HepG2 (cell line): ENCODE results near the gene COPS6. TPM values are rescaled to one million over a fixed set of nuclear protein-coding genes. Genes with fewer than 3 reads are reported as not detected.

Experiments
- BCL6 ChIP-seq: IDR thresholded peaks from 2 replicates; pipeline ENCODE4 v1.6.1; 2016; ENCODE audit warnings: missing genetic modification reagents, missing compliant biosample characterization
- HOXD1 ChIP-seq: sonication (generic); formaldehyde crosslinking; IDR thresholded peaks from 2 replicates; pipeline ENCODE4 v1.5.0; 2020; ENCODE audit warnings: missing genetic modification reagents
- NBN ChIP-seq: fragments of 450-650 bp; conservative IDR thresholded peaks from 2 replicates; pipeline ENCODE4 v1.6.1; 2017
- NCOA2 ChIP-seq: sonication (generic); formaldehyde crosslinking; IDR thresholded peaks from 2 replicates; pipeline ENCODE4 v1.8.0; 2022; ENCODE audit warnings: inconsistent platforms
- PHF21A ChIP-seq: sonication (generic); formaldehyde crosslinking; IDR thresholded peaks from 2 replicates; pipeline ENCODE4 v1.5.0; 2020; ENCODE audit warnings: mild to moderate bottlenecking, missing genetic modification reagents
- RBFOX2 ChIP-seq: fragments of 200-400 bp; formaldehyde crosslinking; IDR thresholded peaks from 2 replicates; pipeline ENCODE4 v1.6.1; 2017; ENCODE audit warnings: low read depth, mild to moderate bottlenecking, low read length
- SALL1 ChIP-seq: sonication (generic); formaldehyde crosslinking; IDR thresholded peaks from 2 replicates; pipeline ENCODE4 v1.8.0; 2022; ENCODE audit warnings: mild to moderate bottlenecking, missing genetic modification reagents
- TAF1 ChIP-seq: sonication (generic); formaldehyde crosslinking; IDR thresholded peaks from 2 replicates; pipeline ENCODE4 v1.4.0; 2020; ENCODE audit warnings: missing genetic modification reagents
- TCF12 ChIP-seq, 2 experiments: fragments of 450-650 bp in 1 of 2; sonication (generic) in 1 of 2; formaldehyde crosslinking in 1 of 2; IDR thresholded peaks; 2 replicates each; pipeline versions ENCODE4 v1.6.1 to v1.8.0; 2017 to 2022; ENCODE audit warnings: antibody characterized with exemption in 1 of 2, mild to moderate bottlenecking in 1 of 2, missing genetic modification reagents in 1 of 2, moderate library complexity in 1 of 2
- ZBTB42 ChIP-seq: sonication (generic); formaldehyde crosslinking; IDR thresholded peaks from 2 replicates; pipeline ENCODE4 v1.5.0; 2020; ENCODE audit warnings: mild to moderate bottlenecking, missing genetic modification reagents
- ZMAT3 ChIP-seq: sonication (generic); formaldehyde crosslinking; conservative IDR thresholded peaks from 2 replicates; pipeline ENCODE4 v1.7.0; 2021; ENCODE audit warnings: missing genetic modification reagents
- ZNF652 ChIP-seq: IDR thresholded peaks from 2 replicates; pipeline ENCODE4 v1.6.1; 2016; ENCODE audit warnings: low read depth, borderline replicate concordance
- ZNF747 ChIP-seq: sonication (generic); formaldehyde crosslinking; IDR thresholded peaks from 2 replicates; pipeline ENCODE4 v1.8.1; 2023; ENCODE audit warnings: missing genetic modification reagents, mild to moderate bottlenecking, borderline replicate concordance
- polyA plus RNA-seq, 8 experiments: library from polyadenylated mRNA; depleted of rRNA in 3 of 8; stranded (reverse) in 7 of 8; unstranded in 1 of 8; fragments of >200 nt; fragmentation: Illumina TruSeq in 4 of 8; extraction: Trizol in 4 of 8; gene quantifications; 2 replicates each; pipeline versions ENCODE4 v1.2.1 to v1.2.3, GENCODE V29; 2011 to 2016; ENCODE audit warnings: low read depth in 4 of 8, missing spikeins in 1 of 8, mixed read lengths in 1 of 8; ENCODE audit not compliant: insufficient read depth in 1 of 8
- total RNA-seq, 5 experiments: library from RNA; depleted of rRNA; stranded (reverse); fragments of >200 nt; fragmentation: Illumina TruSeq; extraction: Trizol; gene quantifications; 2 replicates each; pipeline ENCODE4 v1.2.3, GENCODE V29; 2016; ENCODE audit warnings: low read depth in 1 of 5
- TF ChIP-seq, protein P1 (sequence below): sonication (generic); formaldehyde crosslinking; IDR thresholded peaks from 2 replicates; pipeline ENCODE4 v1.9.0; 2021; ENCODE audit warnings: mild to moderate bottlenecking, missing genetic modification reagents
- TF ChIP-seq, protein P2 (sequence below): sonication (generic); formaldehyde crosslinking; IDR thresholded peaks from 2 replicates; pipeline ENCODE4 v1.5.1; 2020; ENCODE audit warnings: missing genetic modification reagents, mild to moderate bottlenecking, borderline replicate concordance
- TF ChIP-seq, protein P3 (sequence below): sonication (generic); formaldehyde crosslinking; IDR thresholded peaks from 2 replicates; pipeline ENCODE4 v1.4.0; 2020; ENCODE audit warnings: missing genetic modification reagents
- TF ChIP-seq, protein P4 (sequence below): sonication (generic); IDR thresholded peaks from 2 replicates; pipeline ENCODE4 v1.6.1; 2016; ENCODE audit warnings: low read depth, borderline replicate concordance
- TF ChIP-seq, protein P5 (sequence below): IDR thresholded peaks from 2 replicates; pipeline ENCODE4 v1.6.1; 2016; ENCODE audit warnings: mild to moderate bottlenecking

The COPS6 gene
- total and polyA plus RNA-seq, 2 of the 13 experiments (the other 11 are each of a cell fraction or from before 2014, with no cell fraction given): 33.4 to 117 TPM

DNA sequence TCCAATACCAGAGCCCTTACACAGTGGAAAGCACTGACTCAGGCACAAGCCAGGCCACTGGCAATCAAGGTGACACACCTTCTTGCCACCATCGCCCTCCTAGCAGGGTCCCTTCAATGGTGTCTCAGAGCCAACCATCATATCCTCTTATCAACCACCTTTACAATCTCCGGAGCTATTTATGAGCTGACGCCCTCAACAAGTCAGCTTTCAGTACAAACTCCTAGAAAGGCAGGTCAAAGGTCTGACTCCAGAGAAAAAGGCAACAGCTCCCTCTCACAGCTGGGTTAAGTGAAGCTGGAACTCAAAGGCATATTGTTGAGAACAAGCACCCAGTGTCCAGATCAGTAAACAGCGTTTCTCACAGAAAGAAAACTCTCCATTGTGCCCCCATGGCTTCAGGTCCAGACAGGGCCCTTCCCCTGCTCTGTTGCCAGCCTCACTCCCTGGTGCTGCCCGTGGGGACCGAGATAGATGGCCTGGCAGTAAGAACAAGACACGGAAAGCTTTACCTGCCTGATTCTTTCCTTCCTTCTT lies 9.7 kb upstream of the COPS6 start (continued):
- TF ChIP-seq ZBTB42 (no peak), TAF1 (peak; percentile 41; the same call in 1 of the 2 replicates), SALL1 (CRISPR knock-in tag) (peak; percentile 53), ZNF652 (CRISPR knock-in tag) (peak; percentile 35; the same call in 1 of the 2 replicates), NBN (no peak), HOXD1 (CRISPR knock-in tag) (no peak), ZNF747 (CRISPR knock-in tag) (no peak), BCL6 (CRISPR knock-in tag) (peak; percentile 99), PHF21A (CRISPR knock-in tag) (peak; percentile 77), ZMAT3 (no peak), TCF12 (IDR thresholded peaks at IDR 0.05) (no peak), TCF12 (CRISPR knock-in tag; IDR thresholded peaks at IDR 0.05) (no peak), NCOA2 (CRISPR knock-in tag) (peak; percentile 67), RBFOX2 (peak; percentile 74)
- TF ChIP-seq, protein P1, sequence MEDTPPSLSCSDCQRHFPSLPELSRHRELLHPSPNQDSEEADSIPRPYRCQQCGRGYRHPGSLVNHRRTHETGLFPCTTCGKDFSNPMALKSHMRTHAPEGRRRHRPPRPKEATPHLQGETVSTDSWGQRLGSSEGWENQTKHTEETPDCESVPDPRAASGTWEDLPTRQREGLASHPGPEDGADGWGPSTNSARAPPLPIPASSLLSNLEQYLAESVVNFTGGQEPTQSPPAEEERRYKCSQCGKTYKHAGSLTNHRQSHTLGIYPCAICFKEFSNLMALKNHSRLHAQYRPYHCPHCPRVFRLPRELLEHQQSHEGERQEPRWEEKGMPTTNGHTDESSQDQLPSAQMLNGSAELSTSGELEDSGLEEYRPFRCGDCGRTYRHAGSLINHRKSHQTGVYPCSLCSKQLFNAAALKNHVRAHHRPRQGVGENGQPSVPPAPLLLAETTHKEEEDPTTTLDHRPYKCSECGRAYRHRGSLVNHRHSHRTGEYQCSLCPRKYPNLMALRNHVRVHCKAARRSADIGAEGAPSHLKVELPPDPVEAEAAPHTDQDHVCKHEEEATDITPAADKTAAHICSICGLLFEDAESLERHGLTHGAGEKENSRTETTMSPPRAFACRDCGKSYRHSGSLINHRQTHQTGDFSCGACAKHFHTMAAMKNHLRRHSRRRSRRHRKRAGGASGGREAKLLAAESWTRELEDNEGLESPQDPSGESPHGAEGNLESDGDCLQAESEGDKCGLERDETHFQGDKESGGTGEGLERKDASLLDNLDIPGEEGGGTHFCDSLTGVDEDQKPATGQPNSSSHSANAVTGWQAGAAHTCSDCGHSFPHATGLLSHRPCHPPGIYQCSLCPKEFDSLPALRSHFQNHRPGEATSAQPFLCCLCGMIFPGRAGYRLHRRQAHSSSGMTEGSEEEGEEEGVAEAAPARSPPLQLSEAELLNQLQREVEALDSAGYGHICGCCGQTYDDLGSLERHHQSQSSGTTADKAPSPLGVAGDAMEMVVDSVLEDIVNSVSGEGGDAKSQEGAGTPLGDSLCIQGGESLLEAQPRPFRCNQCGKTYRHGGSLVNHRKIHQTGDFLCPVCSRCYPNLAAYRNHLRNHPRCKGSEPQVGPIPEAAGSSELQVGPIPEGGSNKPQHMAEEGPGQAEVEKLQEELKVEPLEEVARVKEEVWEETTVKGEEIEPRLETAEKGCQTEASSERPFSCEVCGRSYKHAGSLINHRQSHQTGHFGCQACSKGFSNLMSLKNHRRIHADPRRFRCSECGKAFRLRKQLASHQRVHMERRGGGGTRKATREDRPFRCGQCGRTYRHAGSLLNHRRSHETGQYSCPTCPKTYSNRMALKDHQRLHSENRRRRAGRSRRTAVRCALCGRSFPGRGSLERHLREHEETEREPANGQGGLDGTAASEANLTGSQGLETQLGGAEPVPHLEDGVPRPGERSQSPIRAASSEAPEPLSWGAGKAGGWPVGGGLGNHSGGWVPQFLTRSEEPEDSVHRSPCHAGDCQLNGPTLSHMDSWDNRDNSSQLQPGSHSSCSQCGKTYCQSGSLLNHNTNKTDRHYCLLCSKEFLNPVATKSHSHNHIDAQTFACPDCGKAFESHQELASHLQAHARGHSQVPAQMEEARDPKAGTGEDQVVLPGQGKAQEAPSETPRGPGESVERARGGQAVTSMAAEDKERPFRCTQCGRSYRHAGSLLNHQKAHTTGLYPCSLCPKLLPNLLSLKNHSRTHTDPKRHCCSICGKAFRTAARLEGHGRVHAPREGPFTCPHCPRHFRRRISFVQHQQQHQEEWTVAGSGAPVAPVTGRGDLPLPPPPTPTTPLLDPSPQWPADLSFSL: no peak
- TF ChIP-seq, protein P2, sequence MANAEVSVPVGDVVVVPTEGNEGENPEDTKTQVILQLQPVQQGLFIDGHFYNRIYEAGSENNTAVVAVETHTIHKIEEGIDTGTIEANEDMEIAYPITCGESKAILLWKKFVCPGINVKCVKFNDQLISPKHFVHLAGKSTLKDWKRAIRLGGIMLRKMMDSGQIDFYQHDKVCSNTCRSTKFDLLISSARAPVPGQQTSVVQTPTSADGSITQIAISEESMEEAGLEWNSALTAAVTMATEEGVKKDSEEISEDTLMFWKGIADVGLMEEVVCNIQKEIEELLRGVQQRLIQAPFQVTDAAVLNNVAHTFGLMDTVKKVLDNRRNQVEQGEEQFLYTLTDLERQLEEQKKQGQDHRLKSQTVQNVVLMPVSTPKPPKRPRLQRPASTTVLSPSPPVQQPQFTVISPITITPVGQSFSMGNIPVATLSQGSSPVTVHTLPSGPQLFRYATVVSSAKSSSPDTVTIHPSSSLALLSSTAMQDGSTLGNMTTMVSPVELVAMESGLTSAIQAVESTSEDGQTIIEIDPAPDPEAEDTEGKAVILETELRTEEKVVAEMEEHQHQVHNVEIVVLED (CRISPR knock-in tag): 0 out of 2 replicates have a peak, but pooled peaks have one; percentile 13
- TF ChIP-seq, protein P3, sequence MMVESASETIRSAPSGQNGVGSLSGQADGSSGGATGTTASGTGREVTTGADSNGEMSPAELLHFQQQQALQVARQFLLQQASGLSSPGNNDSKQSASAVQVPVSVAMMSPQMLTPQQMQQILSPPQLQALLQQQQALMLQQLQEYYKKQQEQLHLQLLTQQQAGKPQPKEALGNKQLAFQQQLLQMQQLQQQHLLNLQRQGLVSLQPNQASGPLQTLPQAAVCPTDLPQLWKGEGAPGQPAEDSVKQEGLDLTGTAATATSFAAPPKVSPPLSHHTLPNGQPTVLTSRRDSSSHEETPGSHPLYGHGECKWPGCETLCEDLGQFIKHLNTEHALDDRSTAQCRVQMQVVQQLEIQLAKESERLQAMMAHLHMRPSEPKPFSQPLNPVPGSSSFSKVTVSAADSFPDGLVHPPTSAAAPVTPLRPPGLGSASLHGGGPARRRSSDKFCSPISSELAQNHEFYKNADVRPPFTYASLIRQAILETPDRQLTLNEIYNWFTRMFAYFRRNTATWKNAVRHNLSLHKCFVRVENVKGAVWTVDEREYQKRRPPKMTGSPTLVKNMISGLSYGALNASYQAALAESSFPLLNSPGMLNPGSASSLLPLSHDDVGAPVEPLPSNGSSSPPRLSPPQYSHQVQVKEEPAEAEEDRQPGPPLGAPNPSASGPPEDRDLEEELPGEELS (CRISPR knock-in tag): peak; percentile 88
- TF ChIP-seq, protein P4, sequence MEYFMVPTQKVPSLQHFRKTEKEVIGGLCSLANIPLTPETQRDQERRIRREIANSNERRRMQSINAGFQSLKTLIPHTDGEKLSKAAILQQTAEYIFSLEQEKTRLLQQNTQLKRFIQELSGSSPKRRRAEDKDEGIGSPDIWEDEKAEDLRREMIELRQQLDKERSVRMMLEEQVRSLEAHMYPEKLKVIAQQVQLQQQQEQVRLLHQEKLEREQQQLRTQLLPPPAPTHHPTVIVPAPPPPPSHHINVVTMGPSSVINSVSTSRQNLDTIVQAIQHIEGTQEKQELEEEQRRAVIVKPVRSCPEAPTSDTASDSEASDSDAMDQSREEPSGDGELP: peak; percentile 95
- TF ChIP-seq, protein P5, sequence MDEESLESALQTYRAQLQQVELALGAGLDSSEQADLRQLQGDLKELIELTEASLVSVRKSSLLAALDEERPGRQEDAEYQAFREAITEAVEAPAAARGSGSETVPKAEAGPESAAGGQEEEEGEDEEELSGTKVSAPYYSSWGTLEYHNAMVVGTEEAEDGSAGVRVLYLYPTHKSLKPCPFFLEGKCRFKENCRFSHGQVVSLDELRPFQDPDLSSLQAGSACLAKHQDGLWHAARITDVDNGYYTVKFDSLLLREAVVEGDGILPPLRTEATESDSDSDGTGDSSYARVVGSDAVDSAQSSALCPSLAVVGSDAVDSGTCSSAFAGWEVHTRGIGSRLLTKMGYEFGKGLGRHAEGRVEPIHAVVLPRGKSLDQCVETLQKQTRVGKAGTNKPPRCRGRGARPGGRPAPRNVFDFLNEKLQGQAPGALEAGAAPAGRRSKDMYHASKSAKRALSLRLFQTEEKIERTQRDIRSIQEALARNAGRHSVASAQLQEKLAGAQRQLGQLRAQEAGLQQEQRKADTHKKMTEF (CRISPR knock-in tag): peak; percentile 59; the same call in 1 of the 2 replicates
